ENCODE results near the gene NEIL3. TPM values are rescaled to one million over a fixed set of nuclear protein-coding genes. Genes with fewer than 3 reads are reported as not detected.

The NEIL3 gene
- total and polyA plus RNA-seq, 10 of the 15 experiments (the other 5 are each of a cell fraction or from before 2014, with no cell fraction given), result 3.0 to 13.8 (median 8.9) TPM

GRCh38 chr4:177393236-177393635 is 83.6 kb downstream of the NEIL3 start (continued):
- TF ChIP-seq CREM (IDR thresholded peaks at IDR 0.05; ENCODE audit: low read depth), result no peak

- DNase-seq (ENCODE audit: low read depth, low spot score) (no peak), FAIRE-seq (no peak), ATAC-seq (no peak)
- no peak overlapping the region for H3K4me2 ChIP-seq (ENCODE audit: control insufficient read depth, insufficient read depth)
- BruUV-seq (replicated peaks), result no TSS peak
- 34% methylated on average over 2 of the region's 2 CpGs for WGBS (ENCODE audit: insufficient coverage, insufficient replicate concordance, low lambda C conversion rate, missing lambda C conversion rate)
- H3K27me3 ChIP-seq (replicated peaks in 1 of 2; ENCODE audit: control insufficient read depth in 2 of 2, insufficient read depth in 2 of 2, low read length in 1 of 2), result no peaks in the 10 kb centered on the region; a peak in 1 of 4 replicates
- H4K20me1 ChIP-seq (ENCODE audit: control insufficient read depth, insufficient read depth), result no peaks in the 10 kb centered on the region; the same call in 1 of the 2 replicates
- no peak overlapping the region for H3K4me3 ChIP-seq
- no peaks in the 10 kb centered on the region for H3K4me1 ChIP-seq (ENCODE audit: control insufficient read depth, insufficient read depth, low read length)
- H3K27ac ChIP-seq (ENCODE audit: control insufficient read depth, insufficient read depth), result no peak overlapping the region
- ChIA-PET CTCF (interaction anchor here (0.6 kb wide), 1 partner anchor 9 kb away, joined by 3 read pairs; no protein-coding TSS in a partner anchor), SMC1A (ENCODE audit: uncharacterized antibody, unreplicated experiment) (no interaction called here), RAD21 (ENCODE audit: unreplicated experiment) (no interaction called here), POLR2A (no interaction called here)
- H3K9ac ChIP-seq (ENCODE audit: control insufficient read depth, insufficient read depth, low read length), result no peak overlapping the region
- in situ Hi-C loops (cut with MboI) (no loop called here), intact Hi-C loops (cut with micrococcal nuclease; ENCODE audit: unreplicated experiment) (no loop called here)
- no peaks in the 10 kb centered on the region for H3K79me2 ChIP-seq (ENCODE audit: control insufficient read depth, insufficient read depth, low read length)
- no peak for TF ChIP-seq RELB (IDR thresholded peaks at IDR 0.05; ENCODE audit: low read depth)
- TF ChIP-seq PAX8 (IDR thresholded peaks at IDR 0.05), result no peak
- TF ChIP-seq EP300 (IDR thresholded peaks at IDR 0.05; ENCODE audit: borderline replicate concordance in 1 of 2, control insufficient read depth in 1 of 2, low read depth in 2 of 2, low read length in 2 of 2), result no peak
- TF ChIP-seq, protein P1, sequence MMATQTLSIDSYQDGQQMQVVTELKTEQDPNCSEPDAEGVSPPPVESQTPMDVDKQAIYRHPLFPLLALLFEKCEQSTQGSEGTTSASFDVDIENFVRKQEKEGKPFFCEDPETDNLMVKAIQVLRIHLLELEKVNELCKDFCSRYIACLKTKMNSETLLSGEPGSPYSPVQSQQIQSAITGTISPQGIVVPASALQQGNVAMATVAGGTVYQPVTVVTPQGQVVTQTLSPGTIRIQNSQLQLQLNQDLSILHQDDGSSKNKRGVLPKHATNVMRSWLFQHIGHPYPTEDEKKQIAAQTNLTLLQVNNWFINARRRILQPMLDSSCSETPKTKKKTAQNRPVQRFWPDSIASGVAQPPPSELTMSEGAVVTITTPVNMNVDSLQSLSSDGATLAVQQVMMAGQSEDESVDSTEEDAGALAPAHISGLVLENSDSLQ (IDR thresholded peaks at IDR 0.05), result no peak
- TF ChIP-seq CHD4 (IDR thresholded peaks at IDR 0.05), result no peak
- TF ChIP-seq NFYB (IDR thresholded peaks at IDR 0.05; ENCODE audit: insufficient read depth, low read depth, low read length), result no peak
- no peak for TF ChIP-seq CBFB (IDR thresholded peaks at IDR 0.05; ENCODE audit: low read depth)
- no peak for TF ChIP-seq KAT2A (conservative IDR thresholded peaks at IDR 0.05; ENCODE audit: control insufficient read depth, low read depth, low read length)
- TF ChIP-seq KDM1A (IDR thresholded peaks at IDR 0.05; ENCODE audit: borderline replicate concordance), result no peak
- TF ChIP-seq ASH2L (IDR thresholded peaks at IDR 0.05; ENCODE audit: borderline replicate concordance, low read depth), result no peak
- TF ChIP-seq ATF7 (IDR thresholded peaks at IDR 0.05; ENCODE audit: low read depth), result no peak
- TF ChIP-seq EZH2 (IDR thresholded peaks at IDR 0.05; ENCODE audit: borderline replicate concordance, control insufficient read depth, low read depth, low read length), result no peak
- no peaks in the 10 kb centered on the region for H3K36me3 ChIP-seq (ENCODE audit: control insufficient read depth in 2 of 2, insufficient read depth in 2 of 2, low read length in 1 of 2)
- no peaks in the 10 kb centered on the region for H3K9me3 ChIP-seq (replicated peaks; ENCODE audit: control insufficient read depth, insufficient read depth, low read length)
- no peak overlapping the region for H2AFZ ChIP-seq (ENCODE audit: control insufficient read depth, low read depth, low read length)
These were observed 86.7 kb downstream of the NEIL3 start for GRCh38 chr4:177396352-177396751.
